Astrocyte of the cerebellum (primary cell): ENCODE measurements around the gene LMF1.

ENCODE experiments used
- DNase-seq: peaks from one replicate; pipeline ENCODE4 v3.0.0-alpha.2; 2011; ENCODE audit warnings: low read depth
- H3K4me3 ChIP-seq: 2 replicates; pipeline ENCODE4 v1.5.1; 2011; ENCODE audit warnings: mild to moderate bottlenecking, low read depth, low read length, moderate library complexity
- in situ Hi-C: cut with HindIII; loops from 2 replicates; pipeline ENCODE4 v1.10.0; 2017; ENCODE audit warnings: low sequenced_read_pairs
- TF ChIP-seq, protein P1 (sequence below): IDR thresholded peaks from 2 replicates; pipeline ENCODE4 v1.5.1; 2012; ENCODE audit warnings: low read length, low read depth, moderate library complexity, mild to moderate bottlenecking; ENCODE audit errors: missing control alignments

The LMF1 gene

DNA sequence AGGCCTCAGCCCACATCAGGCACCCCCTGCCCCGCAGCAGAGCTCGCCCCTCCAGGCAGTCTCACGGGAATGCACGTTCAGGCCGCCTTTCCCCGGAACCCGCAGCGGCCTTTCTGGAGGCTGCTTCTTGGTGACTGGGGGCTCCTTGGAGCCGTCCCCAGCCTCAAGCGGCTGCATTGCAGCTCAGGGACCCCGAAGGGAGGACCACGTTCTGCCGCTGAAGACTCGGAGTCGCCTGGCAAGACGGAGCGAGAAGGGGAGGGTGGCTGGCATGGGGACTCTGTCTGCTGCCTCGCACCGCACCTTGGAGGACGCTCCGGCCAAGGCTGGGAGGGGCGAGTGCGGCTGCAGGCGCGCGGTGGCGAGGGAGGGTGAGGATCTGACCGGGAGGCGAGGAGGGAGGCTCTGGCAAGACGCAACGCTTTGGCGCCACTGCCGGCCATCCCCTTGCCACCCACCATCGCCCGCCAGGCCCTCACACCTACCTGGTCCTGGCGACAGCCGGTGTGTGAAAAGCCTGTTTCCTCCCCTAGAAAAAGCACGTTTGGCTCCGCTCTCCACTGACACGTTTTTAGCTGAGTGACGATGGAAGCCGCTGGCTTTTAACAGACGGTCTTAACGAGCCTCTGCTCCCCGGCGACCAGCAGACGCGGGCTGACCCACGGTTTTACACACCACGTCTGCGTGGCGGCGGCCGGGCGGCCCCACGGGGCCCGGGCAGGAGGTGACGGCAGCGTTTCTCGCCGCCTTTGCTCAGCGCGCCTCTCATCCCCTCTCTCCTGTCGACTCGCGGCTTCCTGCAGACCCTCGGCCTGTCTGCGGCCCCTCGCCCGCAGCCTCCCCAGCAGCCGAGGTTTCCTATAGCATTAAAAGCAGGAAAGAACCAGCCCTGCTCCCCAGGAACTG is 153.5 kb downstream of the LMF1 start:
- in situ Hi-C loops = no loop called here
- DNase-seq = no peak
- H3K4me3 ChIP-seq = no peak overlapping the region
- TF ChIP-seq, protein P1, sequence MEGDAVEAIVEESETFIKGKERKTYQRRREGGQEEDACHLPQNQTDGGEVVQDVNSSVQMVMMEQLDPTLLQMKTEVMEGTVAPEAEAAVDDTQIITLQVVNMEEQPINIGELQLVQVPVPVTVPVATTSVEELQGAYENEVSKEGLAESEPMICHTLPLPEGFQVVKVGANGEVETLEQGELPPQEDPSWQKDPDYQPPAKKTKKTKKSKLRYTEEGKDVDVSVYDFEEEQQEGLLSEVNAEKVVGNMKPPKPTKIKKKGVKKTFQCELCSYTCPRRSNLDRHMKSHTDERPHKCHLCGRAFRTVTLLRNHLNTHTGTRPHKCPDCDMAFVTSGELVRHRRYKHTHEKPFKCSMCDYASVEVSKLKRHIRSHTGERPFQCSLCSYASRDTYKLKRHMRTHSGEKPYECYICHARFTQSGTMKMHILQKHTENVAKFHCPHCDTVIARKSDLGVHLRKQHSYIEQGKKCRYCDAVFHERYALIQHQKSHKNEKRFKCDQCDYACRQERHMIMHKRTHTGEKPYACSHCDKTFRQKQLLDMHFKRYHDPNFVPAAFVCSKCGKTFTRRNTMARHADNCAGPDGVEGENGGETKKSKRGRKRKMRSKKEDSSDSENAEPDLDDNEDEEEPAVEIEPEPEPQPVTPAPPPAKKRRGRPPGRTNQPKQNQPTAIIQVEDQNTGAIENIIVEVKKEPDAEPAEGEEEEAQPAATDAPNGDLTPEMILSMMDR = no peak

DNA sequence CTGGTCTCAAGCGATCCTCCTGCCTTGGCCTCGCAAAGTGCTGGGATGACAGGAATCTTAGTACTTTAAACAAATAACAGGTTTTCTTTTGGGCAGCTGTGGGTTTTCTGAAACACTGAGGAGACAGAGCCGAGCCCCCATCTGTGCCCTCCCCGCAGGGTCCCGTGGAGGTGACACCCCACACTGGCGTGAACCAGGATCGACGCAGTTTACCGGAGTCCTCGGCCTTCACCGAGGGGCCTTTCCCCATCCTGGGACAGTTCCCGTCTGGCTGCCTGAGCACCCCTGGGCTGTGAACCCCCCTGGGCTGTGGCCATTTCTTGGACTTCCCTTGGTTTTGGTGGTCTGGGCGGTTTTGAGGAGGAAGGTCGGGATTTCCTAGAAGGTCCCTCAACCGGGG is 154.9 kb downstream of the LMF1 start:
- no peak for DNase-seq
- TF ChIP-seq, protein P1 = no peak
- in situ Hi-C loops = no loop called here
- H3K4me3 ChIP-seq = no peak overlapping the region

DNA sequence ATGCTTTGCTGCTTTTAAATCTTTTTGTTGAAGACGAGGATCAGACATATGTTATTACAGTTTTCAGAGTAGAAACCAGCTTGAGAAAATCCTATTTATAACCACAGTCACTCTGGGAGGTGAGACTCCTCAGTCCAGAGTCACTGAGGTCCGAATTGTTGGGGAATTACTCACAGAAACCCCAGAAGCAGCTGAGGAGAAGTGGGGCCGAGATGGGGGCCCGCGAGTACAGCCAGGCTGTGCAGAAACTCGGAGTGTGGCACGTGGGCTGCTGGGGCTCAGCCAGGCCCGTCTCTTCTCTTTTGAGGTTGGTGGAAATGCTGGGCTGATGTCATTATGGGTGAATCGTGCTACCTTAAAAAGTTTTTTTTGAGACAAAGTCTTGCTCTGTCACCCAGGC is 155.8 kb downstream of the LMF1 start:
- DNase-seq = peak; percentile 42
- in situ Hi-C loops = no loop called here
- H3K4me3 ChIP-seq = no peak overlapping the region

DNA sequence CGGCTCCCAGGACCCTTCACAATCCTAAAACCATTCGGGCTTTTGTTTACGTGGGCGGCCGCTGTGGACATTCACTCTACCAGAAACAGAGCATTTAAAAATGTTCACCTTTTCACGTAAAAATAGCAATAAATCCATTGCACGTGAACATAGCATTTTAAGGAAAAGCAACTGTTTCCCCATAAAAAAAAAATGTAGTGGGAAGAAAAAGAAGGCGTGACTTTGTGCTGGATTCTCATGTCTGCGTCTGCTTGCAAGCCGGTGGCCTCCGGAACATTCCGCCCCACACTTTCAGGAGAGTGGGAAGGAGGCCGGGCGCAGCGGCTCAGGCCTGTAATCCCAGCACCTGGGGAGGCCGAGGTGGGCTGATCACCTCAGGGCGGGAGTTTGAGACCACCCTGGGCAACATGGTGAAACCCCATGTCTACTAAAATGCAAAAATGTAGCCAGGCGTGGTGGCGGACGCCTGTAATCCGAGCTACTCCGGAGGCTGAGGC is 156.8 kb downstream of the LMF1 start:
- no peak overlapping the region for H3K4me3 ChIP-seq
- TF ChIP-seq, protein P1 = no peak
- no peak for DNase-seq
- in situ Hi-C loops = no loop called here

More for the DNA sequence above, 155.8 kb downstream of the LMF1 start:
- TF ChIP-seq, protein P1 = no peak

DNA sequence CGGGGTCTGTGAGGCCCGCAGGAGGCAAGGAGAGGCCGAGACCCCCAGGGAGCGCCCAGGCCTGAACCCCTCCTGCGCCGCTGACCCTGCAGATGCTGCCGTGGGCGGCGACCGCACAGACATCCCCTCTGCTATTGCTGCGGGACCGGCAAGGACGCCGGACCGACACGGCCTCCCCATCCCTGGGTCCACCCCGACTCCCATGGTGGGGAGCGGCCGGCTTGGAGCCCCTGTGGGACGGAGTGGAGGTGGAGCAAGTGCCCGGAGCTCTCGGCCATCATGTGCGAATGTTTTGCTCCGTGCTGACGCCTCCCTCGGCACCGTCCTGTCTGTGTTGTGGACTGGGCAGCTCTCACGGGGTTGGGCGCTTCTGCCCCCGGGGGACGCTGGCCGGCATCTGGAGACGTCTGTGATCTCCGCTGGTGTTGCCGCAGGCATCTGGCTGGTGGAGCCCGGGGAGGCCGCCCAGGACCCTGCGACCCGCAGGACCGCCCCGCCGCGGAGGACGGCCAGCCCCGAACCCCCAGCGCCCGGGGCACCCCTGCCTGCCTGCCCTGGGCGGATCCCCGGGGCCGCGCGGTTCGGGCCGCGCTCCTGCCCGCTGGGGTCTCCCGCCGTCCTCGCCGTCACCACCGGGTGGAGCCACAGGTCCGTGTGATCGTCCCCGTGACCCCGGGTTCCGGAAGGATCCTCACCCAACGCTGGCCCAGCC is 157.4 kb downstream of the LMF1 start:
- DNase-seq = no peak
- TF ChIP-seq, protein P1 = peak; percentile 44
- in situ Hi-C loops = no loop called here
- H3K4me3 ChIP-seq = peak overlapping the region; percentile 10

DNA sequence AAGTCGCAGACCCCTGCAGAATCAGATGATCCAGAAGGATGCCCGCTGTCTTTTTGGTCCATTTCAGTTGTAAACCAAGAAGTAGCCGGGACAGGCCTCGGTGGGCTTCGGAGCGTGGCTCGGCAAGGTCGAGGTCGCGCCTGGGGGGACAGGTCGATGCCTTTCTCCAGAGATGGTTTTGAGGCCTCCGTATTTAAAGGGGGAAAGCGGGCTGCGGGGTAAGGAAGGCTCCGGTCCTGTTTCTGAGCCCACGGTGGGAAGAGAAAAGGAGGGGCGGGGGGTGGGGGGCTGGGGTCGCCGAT is 162.7 kb downstream of the LMF1 start:
- DNase-seq = no peak
- in situ Hi-C loops = no loop called here
- H3K4me3 ChIP-seq = peak overlapping the region; percentile 70
- TF ChIP-seq, protein P1 = no peak
